Activated CD8-positive, alpha-beta memory T cell treated with anti-CD3 and anti-CD28 coated beads, Interleukin-2, amount 50 U/mL, for 48 hours (primary cell): ENCODE data around the gene OR4M2.
"Not testable (repeated sequence)": the region's sequence is repeated elsewhere in the genome, so short reads cannot be mapped to it uniquely, and the experiment has no call there.

ENCODE experiments used
- DNase-seq: peaks from one replicate; pipeline ENCODE4 v3.0.0-alpha.2; 2020

Gene OR4M2, protein sequence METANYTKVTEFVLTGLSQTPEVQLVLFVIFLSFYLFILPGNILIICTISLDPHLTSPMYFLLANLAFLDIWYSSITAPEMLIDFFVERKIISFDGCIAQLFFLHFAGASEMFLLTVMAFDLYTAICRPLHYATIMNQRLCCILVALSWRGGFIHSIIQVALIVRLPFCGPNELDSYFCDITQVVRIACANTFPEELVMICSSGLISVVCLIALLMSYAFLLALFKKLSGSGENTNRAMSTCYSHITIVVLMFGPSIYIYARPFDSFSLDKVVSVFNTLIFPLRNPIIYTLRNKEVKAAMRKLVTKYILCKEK

DNA sequence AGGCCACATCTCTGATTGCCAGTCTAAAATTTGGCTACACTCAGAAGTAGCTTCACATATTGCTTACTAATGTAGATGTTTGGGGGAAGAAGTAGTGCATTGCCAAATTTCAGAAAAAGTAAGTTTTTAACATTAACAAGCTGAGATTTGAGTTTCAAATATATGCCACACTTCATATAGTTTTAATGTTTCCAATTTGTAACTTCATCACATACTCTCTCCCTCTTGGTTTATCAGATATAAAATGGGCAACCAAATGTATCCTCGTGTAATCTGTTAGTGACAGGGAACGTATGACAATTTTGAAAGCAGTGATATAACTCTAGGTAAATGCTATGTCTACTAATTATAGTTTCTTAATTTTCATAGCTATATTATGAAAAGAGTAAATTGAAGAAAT is at the start of gene OR4M2:
Gene OR4M2, plus strand, starts transcription at position 301 of the 400 bp plus-strand sequence. Its CDS starts 98 bp downstream, at position 399.
- not testable (repeated sequence) for DNase-seq

DNA sequence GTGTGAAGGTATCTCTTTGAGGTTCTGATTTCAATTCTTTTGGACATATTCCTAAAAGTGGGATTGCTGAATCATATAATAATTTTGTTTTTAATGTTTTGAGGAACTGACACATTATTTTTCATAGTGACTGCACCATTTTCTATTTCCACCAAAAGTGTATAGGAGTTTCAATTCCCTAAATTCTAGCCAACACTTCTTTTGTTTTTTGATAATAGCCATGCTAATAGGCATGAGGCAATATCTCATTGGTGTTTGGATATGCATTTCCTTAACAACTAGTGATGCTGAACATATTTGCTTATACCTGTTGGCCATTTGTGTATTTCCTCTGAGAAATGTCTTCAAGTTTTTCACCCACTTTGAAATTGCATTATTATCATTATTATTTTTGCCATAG is 11.1 kb upstream of the OR4M2 start:
- DNase-seq = not testable (repeated sequence)

DNA sequence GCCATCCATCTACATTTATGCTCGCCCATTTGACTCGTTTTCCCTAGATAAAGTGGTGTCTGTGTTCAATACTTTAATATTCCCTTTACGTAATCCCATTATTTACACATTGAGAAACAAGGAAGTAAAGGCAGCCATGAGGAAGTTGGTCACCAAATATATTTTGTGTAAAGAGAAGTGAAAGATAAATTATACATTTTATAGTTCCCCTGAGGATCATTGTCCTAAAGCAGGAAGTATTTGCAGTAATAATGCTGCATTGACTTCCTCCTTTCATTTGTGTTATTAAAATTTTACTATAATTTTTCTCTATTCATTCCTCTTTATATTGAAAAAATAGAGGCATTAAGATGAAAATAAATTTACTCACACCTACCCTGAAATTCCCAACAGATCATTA is 1.1 kb downstream of the OR4M2 start:
- not testable (repeated sequence) for DNase-seq

DNA sequence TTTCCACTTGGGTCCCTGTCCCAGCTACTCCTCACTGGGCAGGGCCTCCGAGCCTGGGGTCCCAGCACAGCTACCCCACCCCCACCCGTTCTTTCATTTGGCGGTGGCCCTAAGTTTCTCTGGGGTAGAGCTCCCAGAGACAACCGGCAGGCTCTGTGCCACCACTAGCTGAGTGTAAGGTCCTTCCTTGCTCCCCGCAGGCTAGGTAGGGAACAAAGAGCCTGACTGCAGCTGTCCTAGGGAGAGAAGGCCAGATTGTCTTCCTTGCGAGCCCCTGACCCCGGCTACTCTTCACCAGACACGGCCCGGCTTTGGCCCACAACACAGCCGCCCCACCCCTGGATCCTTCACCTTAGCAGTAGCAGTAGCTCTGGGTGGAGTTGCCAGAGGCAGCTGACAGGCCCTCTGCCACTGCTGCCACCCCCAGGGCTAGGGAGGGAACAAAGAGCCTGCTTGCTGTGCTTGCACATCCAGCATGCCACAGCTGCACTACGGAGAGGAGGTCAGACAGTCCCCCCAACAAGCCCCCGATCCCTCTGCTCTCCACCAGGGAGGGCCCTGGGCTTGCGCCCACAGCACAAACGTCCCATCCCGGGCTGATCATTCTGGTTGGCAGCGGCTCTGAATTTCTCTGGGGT is 18.4 kb downstream of the OR4M2 start:
- peak; percentile 26 for DNase-seq

DNA sequence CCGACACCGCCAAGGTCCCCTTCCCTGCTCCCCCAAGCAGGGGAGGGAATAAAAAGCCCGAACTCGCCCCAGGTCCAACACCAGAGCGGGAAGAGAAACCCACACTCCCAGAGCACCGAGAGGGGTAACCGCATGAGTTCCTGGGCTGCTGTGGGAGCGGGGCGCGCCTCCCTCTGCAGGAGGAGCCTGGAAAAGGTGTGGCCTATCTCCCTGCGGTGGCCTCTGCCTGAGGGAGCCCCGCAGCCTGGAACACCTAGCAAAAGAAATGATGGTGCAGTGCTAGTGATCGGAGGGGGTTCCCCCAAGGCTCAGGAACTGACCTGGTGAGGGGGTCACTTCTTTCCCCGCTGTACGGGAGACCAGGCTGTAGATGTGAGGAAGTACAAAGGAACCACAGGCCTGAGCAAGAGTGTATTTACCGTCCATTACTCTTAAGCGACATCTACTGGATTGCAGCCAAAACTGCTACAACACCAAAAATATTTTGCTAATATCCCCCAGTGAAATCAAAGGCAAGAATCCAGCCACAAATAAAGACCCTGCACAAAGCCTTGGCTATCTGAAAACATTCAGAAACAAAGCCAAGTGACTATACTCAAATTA is 19.1 kb downstream of the OR4M2 start:
- not testable (repeated sequence) for DNase-seq

DNA sequence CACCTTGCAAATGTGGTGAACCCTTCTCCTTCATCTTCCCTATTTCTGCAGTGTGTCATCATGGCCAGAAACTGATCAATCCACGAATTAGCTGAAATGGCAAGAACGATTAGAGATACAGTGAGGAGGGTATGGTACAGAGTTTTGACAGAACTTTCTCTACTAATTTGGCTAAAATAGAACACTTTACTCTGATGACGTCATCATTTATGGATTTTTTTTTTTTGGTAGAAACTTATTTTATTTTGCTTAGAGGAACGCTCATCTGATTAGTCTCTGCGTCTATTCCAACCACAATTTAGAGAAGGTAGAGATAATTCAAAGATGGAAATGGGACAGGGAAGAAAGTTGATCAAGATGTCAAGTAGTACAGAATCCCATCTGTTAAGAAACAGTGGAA is 41.7 kb downstream of the OR4M2 start:
- DNase-seq = not testable (repeated sequence)
